OCI-LY7 (cell line): ENCODE data around the gene CXCR6. TPM values are rescaled to one million over a fixed set of nuclear protein-coding genes. Genes with fewer than 3 reads are reported as not detected.

Experiments
- BruUV-seq: library from RNA; stranded (reverse); fragments of 400-500 nt; replicated peaks from 2 replicates; lab custom pipeline; 2021; lab: Mats Ljungman, UMichigan
- CTCF ChIA-PET: fragments of 300-600 bp; sonication (Branson Sonifier 250); formaldehyde crosslinking; loops from one replicate; lab custom pipeline; 2022; ENCODE audit warnings: antibody characterized with exemption; ENCODE audit not compliant: unreplicated experiment; lab: Charles Lee
- POLR2A ChIA-PET: fragments of 300-600 bp; sonication (Branson Sonifier 250); formaldehyde crosslinking; loops from one replicate; lab custom pipeline; 2022; ENCODE audit warnings: antibody characterized with exemption; lab: Charles Lee
- DNase-seq: peaks from one replicate; pipeline ENCODE4 v3.0.0-alpha.2; 2015; ENCODE audit warnings: low spot score
- H2AFZ ChIP-seq: fragments of 200-600 bp; sonication (generic), shearing (Covaris generic); 2 replicates; pipeline ENCODE4 v1.6.1; 2014; ENCODE audit warnings: mild to moderate bottlenecking, antibody characterized with exemption, low read length, moderate library complexity
- H3K27ac ChIP-seq: fragments of 200-600 bp; sonication (generic); 2 replicates; pipeline ENCODE4 v1.5.1; 2014; ENCODE audit warnings: mixed run types, low read depth, mild to moderate bottlenecking, moderate library complexity, low read length, inconsistent platforms; ENCODE audit not compliant: poor library complexity, severe bottlenecking
- H3K36me3 ChIP-seq: fragments of 200-600 bp; sonication (generic); 2 replicates; pipeline ENCODE4 v1.6.1; 2014; ENCODE audit warnings: mild to moderate bottlenecking, antibody characterized with exemption, low read length, moderate library complexity, mixed read lengths; ENCODE audit not compliant: insufficient read depth
- H3K4me1 ChIP-seq: fragments of 200-600 bp; sonication (generic); 2 replicates; pipeline ENCODE4 v1.5.1; 2014; ENCODE audit warnings: mild to moderate bottlenecking, low read length; ENCODE audit not compliant: insufficient read depth, poor library complexity, severe bottlenecking
- H3K4me2 ChIP-seq: fragments of 200-600 bp; sonication (generic); 2 replicates; pipeline ENCODE4 v1.6.1; 2014; ENCODE audit warnings: mild to moderate bottlenecking, low read length
- H3K4me3 ChIP-seq: fragments of 200-600 bp; sonication (generic); 2 replicates; pipeline ENCODE4 v1.5.1; 2014; ENCODE audit warnings: mild to moderate bottlenecking, low read depth, low read length; ENCODE audit not compliant: poor library complexity, severe bottlenecking
- H3K79me2 ChIP-seq: fragments of 200-600 bp; sonication (generic); 2 replicates; pipeline ENCODE4 v1.6.1; 2016; ENCODE audit warnings: low read depth, mild to moderate bottlenecking, low read length, moderate library complexity, mixed read lengths; ENCODE audit not compliant: insufficient read depth
- H3K9me2 ChIP-seq: fragments of 200-600 bp; sonication (generic); 2 replicates; pipeline ENCODE4 v1.6.1; 2016; ENCODE audit warnings: mild to moderate bottlenecking, low read length, mixed read lengths; ENCODE audit not compliant: insufficient read depth
- H3K9me3 ChIP-seq: fragments of 200-600 bp; sonication (generic); 2 replicates; pipeline ENCODE4 v1.6.1; 2014; ENCODE audit warnings: mild to moderate bottlenecking, mixed run types, low read length, mixed read lengths
- H4K20me1 ChIP-seq: fragments of 200-600 bp; sonication (generic); 2 replicates; pipeline ENCODE4 v1.6.1; 2014; ENCODE audit warnings: mild to moderate bottlenecking, antibody characterized with exemption, low read length, moderate library complexity, mixed read lengths; ENCODE audit not compliant: insufficient read depth
- CTCF ChIP-seq: fragments of 200-600 bp; sonication (generic); conservative IDR thresholded peaks from 2 replicates; pipeline ENCODE4 v1.5.1; 2014; ENCODE audit warnings: mild to moderate bottlenecking, antibody characterized with exemption, low read length, moderate library complexity, mixed read lengths
- EZH2phosphoT487 ChIP-seq: fragments of 200-600 bp; sonication (generic); IDR thresholded peaks from 2 replicates; pipeline ENCODE4 v1.6.1; 2018; ENCODE audit warnings: low read depth, borderline replicate concordance, mild to moderate bottlenecking, mixed run types, antibody characterized with exemption, low read length, moderate library complexity, mixed read lengths
- intact Hi-C: fragments of 100-400 bp; cut with micrococcal nuclease; formaldehyde crosslinking; loops from one replicate; pipeline ENCODE4 v1.10.0; 2022; ENCODE audit not compliant: unreplicated experiment
- total RNA-seq, 2 experiments: library from RNA; depleted of rRNA in 1 of 2; stranded (reverse); fragments of >200 nt in 1 of 2; shearing (Covaris generic) in 1 of 2; gene quantifications; 2 replicates each; pipeline ENCODE4 v1.2.3, GENCODE V29; 2014 to 2022

CXCR6 gene
- total RNA-seq, 2 experiments from 2014 or later = not detected

DNA sequence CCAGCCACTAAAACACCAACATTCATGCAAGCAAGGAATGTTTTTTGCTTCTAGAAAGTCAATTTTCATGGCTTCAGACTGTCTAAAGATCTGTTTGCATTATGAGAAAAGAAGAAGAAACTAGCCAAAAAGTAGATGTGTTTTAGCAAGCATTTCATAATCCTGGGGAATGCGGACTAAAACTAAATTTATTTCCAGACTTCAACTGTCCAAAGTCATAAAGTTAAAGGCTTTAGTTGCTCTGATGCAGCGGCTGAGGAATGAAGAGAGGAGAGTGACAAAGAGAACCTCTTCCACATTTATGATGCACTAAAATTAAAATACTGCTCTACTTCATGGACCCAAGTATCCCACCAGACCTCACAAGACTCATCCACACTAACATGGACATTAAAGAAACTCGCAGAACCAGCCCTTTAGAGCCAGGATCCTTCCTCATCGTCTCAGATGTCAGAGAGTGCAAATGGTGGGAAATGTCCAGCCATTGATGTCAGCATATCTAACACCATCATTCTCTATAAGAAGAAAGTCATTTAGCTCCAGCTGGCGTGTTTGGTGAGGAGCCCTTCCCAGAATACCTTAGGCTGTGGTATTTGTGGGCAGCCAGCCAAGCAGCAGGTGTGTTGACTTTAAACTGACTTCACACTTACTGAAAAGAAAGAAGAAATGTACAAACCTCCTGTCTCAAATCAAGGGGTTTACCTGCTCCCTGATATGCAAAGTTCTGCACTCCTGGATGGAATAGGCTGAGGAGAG, 34.9 kb downstream of the CXCR6 start:
- H3K4me2 ChIP-seq = no peak overlapping the region
- TF ChIP-seq CTCF (no peak), EZH2phosphoT487 (no peak)
- H3K36me3 ChIP-seq = peaks cover 91% of the 10 kb centered on the region
- no peaks in the 10 kb centered on the region for H3K9me2 ChIP-seq
- intact Hi-C loops = no loop called here
- H3K27ac ChIP-seq = no peak overlapping the region
- no TSS peak for BruUV-seq
- H4K20me1 ChIP-seq = no peaks in the 10 kb centered on the region
- no peak for DNase-seq
- H3K4me1 ChIP-seq = no peaks in the 10 kb centered on the region
- H3K9me3 ChIP-seq = no peaks in the 10 kb centered on the region
- no peaks in the 10 kb centered on the region for H3K79me2 ChIP-seq
- ChIA-PET POLR2A (no interaction called here), CTCF (no interaction called here)
- H2AFZ ChIP-seq = no peak overlapping the region
- H3K4me3 ChIP-seq = no peak overlapping the region

- Histone ChIP-seq H3K9me2 (no peaks in the 10 kb centered on the region), H3K4me3 (no peak overlapping the region), H3K79me2 (no peaks in the 10 kb centered on the region), H2AFZ (no peak overlapping the region), H4K20me1 (no peaks in the 10 kb centered on the region), H3K9me3 (no peaks in the 10 kb centered on the region), H3K36me3 (peaks cover 94% of the 10 kb centered on the region), H3K4me2 (no peak overlapping the region), H3K4me1 (no peaks in the 10 kb centered on the region), H3K27ac (no peak overlapping the region)
- BruUV-seq = no TSS peak
- POLR2A ChIA-PET = no interaction called here
- intact Hi-C loops = no loop called here
- no peak for TF ChIP-seq CTCF
- no peak for TF ChIP-seq EZH2phosphoT487
- CTCF ChIA-PET = no interaction called here
- DNase-seq = no peak
Measured at GRCh38 chr3:45979378-45979777, 36.1 kb downstream of the CXCR6 start.

DNA sequence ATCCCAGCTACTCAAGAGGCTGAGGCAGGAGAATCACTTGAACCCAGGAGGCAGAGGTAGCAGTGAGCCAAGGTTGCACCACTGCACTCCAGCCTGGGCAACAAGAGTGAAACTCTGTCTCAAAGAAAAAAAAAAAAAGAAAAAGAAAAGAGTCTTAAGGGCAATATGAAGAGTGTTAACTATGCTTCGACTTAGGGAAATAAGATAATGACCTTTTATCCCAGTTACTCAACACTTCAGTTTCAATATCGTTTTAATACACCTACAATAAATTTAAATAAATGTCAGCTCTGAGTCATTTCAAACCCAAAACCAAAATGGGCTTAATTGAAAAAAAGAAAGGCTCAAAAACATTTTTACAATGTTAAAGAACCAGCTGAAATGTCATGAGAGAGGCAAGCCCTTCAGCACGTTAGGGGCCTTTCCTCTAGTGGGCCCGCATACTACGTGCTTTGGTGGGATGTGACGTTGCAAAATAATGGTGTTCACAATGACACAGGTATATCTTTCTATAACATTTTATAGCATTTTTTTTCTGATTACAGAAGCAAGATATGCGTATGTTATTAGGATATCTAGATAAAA, 37.1 kb downstream of the CXCR6 start:
- no peak overlapping the region for H2AFZ ChIP-seq
- no peaks in the 10 kb centered on the region for H3K9me2 ChIP-seq
- H3K4me2 ChIP-seq = no peak overlapping the region
- TF ChIP-seq CTCF = no peak
- H3K27ac ChIP-seq = no peak overlapping the region
- H3K4me3 ChIP-seq = no peak overlapping the region
- H4K20me1 ChIP-seq = no peaks in the 10 kb centered on the region
- H3K4me1 ChIP-seq = no peaks in the 10 kb centered on the region
- no TSS peak for BruUV-seq
- POLR2A ChIA-PET = no interaction called here
- H3K79me2 ChIP-seq = no peaks in the 10 kb centered on the region
- peaks cover 90% of the 10 kb centered on the region for H3K36me3 ChIP-seq
- CTCF ChIA-PET = no interaction called here
- DNase-seq = no peak
- intact Hi-C loops = no loop called here
- H3K9me3 ChIP-seq = no peaks in the 10 kb centered on the region
